ENCODE measurements around the gene ACSF2.

- no peak for TF ChIP-seq CTCF (conservative IDR thresholded peaks at IDR 0.05)
- no peak for TF ChIP-seq ZFX (IDR thresholded peaks at IDR 0.05)
Measured at GRCh38 chr17:50381920-50382319, 44.1 kb upstream of the ACSF2 start.
